Mucosa of descending colon (tissue), 3 donors: ENCODE data around the gene TSEN34. TPM values are rescaled to one million over a fixed set of nuclear protein-coding genes. Genes with fewer than 3 reads are reported as not detected.
A peak's percentile ranks its signal among the peaks of the same experiment; 100 is the strongest.
"Not testable (repeated sequence)": the region's sequence is repeated elsewhere in the genome, so short reads cannot be mapped to it uniquely, and the experiment has no call there.

Experiments used
- ATAC-seq: fragments of 200-7000 bp; cut with Tn5 transposase; one replicate; pipeline ENCODE4 v1.9.1; 2020; ENCODE audit warnings: mild to moderate bottlenecking, moderate library complexity
- DNase-seq, 3 donors: peaks; one replicate each; pipeline ENCODE4 v3.0.0-alpha.2; 2020
- H3K36me3 ChIP-seq: fragments of 200-600 bp; one replicate; pipeline ENCODE4 v1.8.0; 2021; ENCODE audit warnings: low read depth, mild to moderate bottlenecking
- H3K4me1 ChIP-seq: fragments of 200-600 bp; one replicate; pipeline ENCODE4 v1.8.0; 2021; ENCODE audit warnings: low read depth, mild to moderate bottlenecking
- H3K4me3 ChIP-seq: fragments of 200-600 bp; one replicate; pipeline ENCODE4 v1.8.0; 2021; ENCODE audit warnings: mild to moderate bottlenecking
- H3K9me3 ChIP-seq: fragments of 200-600 bp; one replicate; pipeline ENCODE4 v1.8.0; 2021; ENCODE audit warnings: mild to moderate bottlenecking
- CTCF ChIP-seq: fragments of 200-600 bp; IDR thresholded peaks from one replicate; pipeline ENCODE4 v1.8.0; 2022; ENCODE audit warnings: antibody characterized with exemption, mild to moderate bottlenecking
- intact Hi-C, 2 donors: fragments of 100-400 bp; cut with DNase I in 1 of 2; cut with micrococcal nuclease in 1 of 2; formaldehyde crosslinking; loops; one replicate each; pipeline versions ENCODE4 v1.11.0 to v1.11.1; 2022; cut with DNase I, micrococcal nuclease
- total RNA-seq, 3 donors: library from RNA; stranded (reverse); fragmentation: NEBNext Ultra II Directional in 2 of 3; extraction: Animal tissue kit (Norgen Biotek cat#: 25700) in 2 of 3; gene quantifications; one replicate each; pipeline versions ENCODE4 v1.2.1 to v1.2.4, GENCODE V29; 2021 to 2023
- donor health status: DM: no; HTN: no; CAD: no; lungs with moderate emphysema.
- donor health status: DM: no; HTN: no; CAD: no.
- donor health status: DM: no; HTN: yes; CAD: no.

The TSEN34 gene
- total RNA-seq, 3 donors from 2014 or later: 35.0 to 40.3 (median 35.2) TPM

- Histone ChIP-seq H3K4me3 (no peak overlapping the region), H3K9me3 (no peaks in the 10 kb centered on the region), H3K4me1 (peaks cover 54% of the 10 kb centered on the region), H3K36me3 (no peaks in the 10 kb centered on the region)
- DNase-seq (peak in 2 of 3 donors; percentile 39 to 55), ATAC-seq (no peak)
- TF ChIP-seq CTCF: no peak
- intact Hi-C loops: no loop called here
Observed at GRCh38 chr19:54162884-54163283, 28.2 kb upstream of the TSEN34 start.

GRCh38 chr19:54164369-54165068 is 26.6 kb upstream of the TSEN34 start:
- intact Hi-C loops: loop anchor here (5.0 kb wide), 1 partner anchor 68 kb away; no protein-coding TSS in a partner anchor
- H3K4me3 ChIP-seq: no peak overlapping the region
- no peak for TF ChIP-seq CTCF
- no peaks in the 10 kb centered on the region for H3K36me3 ChIP-seq
- peaks cover 49% of the 10 kb centered on the region for H3K4me1 ChIP-seq
- DNase-seq (peak; percentile 89 to 97 (median 92)), ATAC-seq (peak; percentile 60)
- H3K9me3 ChIP-seq: no peaks in the 10 kb centered on the region

- Histone ChIP-seq H3K4me1 (peaks cover 48% of the 10 kb centered on the region), H3K9me3 (no peaks in the 10 kb centered on the region), H3K4me3 (no peak overlapping the region), H3K36me3 (no peaks in the 10 kb centered on the region)
- no peak for ATAC-seq
- no peak for TF ChIP-seq CTCF
- intact Hi-C loops: loop anchor here (5.0 kb wide), 1 partner anchor 67 kb away; no protein-coding TSS in a partner anchor
- DNase-seq: peak in 2 of 3 donors; percentile 59 to 68
Observed at GRCh38 chr19:54165222-54165621, 25.9 kb upstream of the TSEN34 start.

GRCh38 chr19:54168174-54168917 is 22.8 kb upstream of the TSEN34 start:
- Histone ChIP-seq H3K36me3 (no peaks in the 10 kb centered on the region), H3K4me3 (no peak overlapping the region), H3K4me1 (peaks cover 19% of the 10 kb centered on the region), H3K9me3 (no peaks in the 10 kb centered on the region)
- ATAC-seq: peak; percentile 72
- peak; percentile 96 for TF ChIP-seq CTCF
- DNase-seq: peak; percentile 93 to 99 (median 97)
- intact Hi-C loops: loop anchor here (5.0 kb wide), 1 partner anchor 64 kb away; no protein-coding TSS in a partner anchor

- H3K4me3 ChIP-seq: no peak overlapping the region
- peaks cover 10% of the 10 kb centered on the region for H3K4me1 ChIP-seq
- no peaks in the 10 kb centered on the region for H3K9me3 ChIP-seq
- intact Hi-C loops: loop anchor here (5.0 kb wide), 1 partner anchor 63 kb away; no protein-coding TSS in a partner anchor
- no peaks in the 10 kb centered on the region for H3K36me3 ChIP-seq
- no peak for ATAC-seq
- DNase-seq: peak in 1 of 3 donors; percentile 39
- TF ChIP-seq CTCF: no peak
Observed at GRCh38 chr19:54169149-54169740, 21.9 kb upstream of the TSEN34 start.

GRCh38 chr19:54171736-54172431 is 19.2 kb upstream of the TSEN34 start:
- intact Hi-C loops, H3K36me3 ChIP-seq: not testable (repeated sequence)

More at GRCh38 chr19:54171736-54172431, 19.2 kb upstream of the TSEN34 start:
- not testable (repeated sequence) for H3K4me3 ChIP-seq, ATAC-seq, H3K4me1 ChIP-seq, H3K9me3 ChIP-seq
- DNase-seq: peak in 2 of 3 donors; percentile 39 to 50
